Kidney epithelial cell (primary cell): ENCODE results near the gene BTBD9. TPM values are rescaled to one million over a fixed set of nuclear protein-coding genes. Genes with fewer than 3 reads are reported as not detected.

ENCODE experiments used
- DNase-seq: peaks from one replicate; pipeline ENCODE4 v3.0.0-alpha.2; 2010; ENCODE audit warnings: low read depth
- H3K27me3 ChIP-seq: 2 replicates; pipeline ENCODE4 v1.6.0; 2011; ENCODE audit warnings: low read length; ENCODE audit not compliant: control insufficient read depth, insufficient read depth
- H3K36me3 ChIP-seq: 2 replicates; pipeline ENCODE4 v1.5.1; 2011; ENCODE audit warnings: low read length; ENCODE audit not compliant: control insufficient read depth, insufficient read depth
- H3K4me3 ChIP-seq: 2 replicates; pipeline ENCODE4 v1.5.1; 2011; ENCODE audit warnings: low read depth, mild to moderate bottlenecking, control low read depth, low read length
- CTCF ChIP-seq: IDR thresholded peaks from 2 replicates; pipeline ENCODE4 v1.5.1; 2011; ENCODE audit warnings: mild to moderate bottlenecking, moderate library complexity, low read length, control low read depth, inconsistent platforms; ENCODE audit not compliant: insufficient read depth, poor library complexity, severe bottlenecking
- total RNA-seq: library from RNA; depleted of rRNA; stranded (reverse); fragments of >200 nt; gene quantifications from 2 replicates; pipeline ENCODE4 v1.2.3, GENCODE V29; 2015

BTBD9 gene
- total RNA-seq, 1 donor from 2014 or later: 7.3 TPM

- H3K27me3 ChIP-seq: no peaks in the 10 kb centered on the region
- no peak overlapping the region for H3K4me3 ChIP-seq
- DNase-seq: no peak
- no peak for TF ChIP-seq CTCF
- H3K36me3 ChIP-seq: no peaks in the 10 kb centered on the region
Measured at GRCh38 chr6:38225766-38226165, 414.0 kb downstream of the BTBD9 start.

GRCh38 chr6:38221251-38221650 is 418.5 kb downstream of the BTBD9 start:
- H3K27me3 ChIP-seq: no peaks in the 10 kb centered on the region
- no peak overlapping the region for H3K4me3 ChIP-seq
- no peak for TF ChIP-seq CTCF
- no peaks in the 10 kb centered on the region for H3K36me3 ChIP-seq
- DNase-seq: no peak

- Histone ChIP-seq H3K36me3 (no peaks in the 10 kb centered on the region), H3K27me3 (no peaks in the 10 kb centered on the region), H3K4me3 (no peak overlapping the region)
- no peak for DNase-seq
- TF ChIP-seq CTCF: no peak
Measured at GRCh38 chr6:38220069-38220723, 419.5 kb downstream of the BTBD9 start.

GRCh38 chr6:38218235-38218634 is 421.5 kb downstream of the BTBD9 start:
- Histone ChIP-seq H3K27me3 (no peaks in the 10 kb centered on the region), H3K4me3 (no peak overlapping the region), H3K36me3 (no peaks in the 10 kb centered on the region)
- DNase-seq: no peak
- no peak for TF ChIP-seq CTCF

GRCh38 chr6:38216451-38216850 is 423.3 kb downstream of the BTBD9 start:
- no peaks in the 10 kb centered on the region for H3K36me3 ChIP-seq
- no peak overlapping the region for H3K4me3 ChIP-seq
- no peaks in the 10 kb centered on the region for H3K27me3 ChIP-seq
- no peak for DNase-seq
- TF ChIP-seq CTCF: no peak
